Breast epithelium (tissue), 4 donors: ENCODE results near the gene BUB1B. TPM values are rescaled to one million over a fixed set of nuclear protein-coding genes. Genes with fewer than 3 reads are reported as not detected.

Source experiments
- DNase-seq, 2 donors: peaks; one replicate each; pipeline ENCODE4 v3.0.0-alpha.2; 2019; ENCODE audit warnings: low spot score in 2 of 2
- H3K27ac ChIP-seq, 2 donors: fragments of 200-600 bp; sonication (generic) in 1 of 2; one replicate each; pipeline ENCODE4 v1.5.1; 2016 to 2019; ENCODE audit warnings: mild to moderate bottlenecking in 1 of 2
- H3K27me3 ChIP-seq, 2 donors: fragments of 200-600 bp; sonication (generic) in 1 of 2; one replicate each; pipeline versions ENCODE4 v1.5.1 to v1.6.0; 2017 to 2019; ENCODE audit warnings: control low read depth in 1 of 2, mild to moderate bottlenecking in 1 of 2
- H3K36me3 ChIP-seq: fragments of 200-600 bp; one replicate; pipeline ENCODE4 v1.5.1; 2019
- H3K4me1 ChIP-seq, 2 donors: fragments of 200-600 bp; sonication (generic); one replicate each; pipeline ENCODE4 v1.5.1; 2016 to 2019; ENCODE audit warnings: control low read depth in 1 of 2
- H3K4me3 ChIP-seq, 3 donors: fragments of 200-600 bp; sonication (generic); 1 replicate in 2 of 3; 2 replicates in 1 of 3; pipeline ENCODE4 v1.5.1; 2016 to 2019; ENCODE audit warnings: mild to moderate bottlenecking in 3 of 3, moderate library complexity in 2 of 3
- H3K9me3 ChIP-seq, 2 donors: fragments of 200-600 bp; sonication (generic) in 1 of 2; one replicate each; pipeline ENCODE4 v1.5.1; 2016 to 2019; ENCODE audit warnings: control low read depth in 1 of 2
- CTCF ChIP-seq, 3 donors: fragments of 450-650 bp; IDR thresholded peaks; one replicate each; pipeline ENCODE4 v1.5.1; 2016 to 2017; ENCODE audit warnings: antibody characterized with exemption in 3 of 3, mild to moderate bottlenecking in 3 of 3, moderate library complexity in 3 of 3
- POLR2A ChIP-seq: fragments of 450-650 bp; IDR thresholded peaks from one replicate; pipeline ENCODE4 v1.6.1; 2016; ENCODE audit warnings: antibody characterized with exemption, mild to moderate bottlenecking, moderate library complexity
- POLR2AphosphoS5 ChIP-seq, 3 donors: sonication (generic); formaldehyde crosslinking; IDR thresholded peaks; one replicate each; pipeline ENCODE4 v1.6.1; 2017; ENCODE audit warnings: antibody characterized with exemption in 3 of 3
- intact Hi-C: fragments of 100-400 bp; cut with DNase I; formaldehyde crosslinking; loops from one replicate; pipeline ENCODE4 v1.15.1; 2023; ENCODE audit warnings: low total_unique reads
- total RNA-seq, 3 donors: library from RNA; depleted of rRNA; stranded (reverse); fragments of >200 nt; gene quantifications; one replicate each; pipeline ENCODE4 v1.1.0, GENCODE V29; 2016

Gene BUB1B
- total RNA-seq, 3 donors from 2014 or later: 0.33 to 1.9 (median 1.4) TPM

GRCh38 chr15:40234783-40235182 lies 73.9 kb downstream of the BUB1B start:
- intact Hi-C loops: loop anchor here (5.0 kb wide), 1 partner anchor 38 kb away; no protein-coding TSS in a partner anchor
- no peak overlapping the region for H3K27ac ChIP-seq
- TF ChIP-seq POLR2A: no peak
- TF ChIP-seq POLR2AphosphoS5 (IDR thresholded peaks at IDR 0.05): no peak
- TF ChIP-seq CTCF (IDR thresholded peaks at IDR 0.05): no peak

GRCh38 chr15:40235201-40235885 lies 74.5 kb downstream of the BUB1B start:
- H3K4me3 ChIP-seq: no peak overlapping the region
- no peaks in the 10 kb centered on the region for H3K36me3 ChIP-seq
- peaks cover 0 to 8% of the 10 kb centered on the region in 2 donors for H3K4me1 ChIP-seq
- no peak for TF ChIP-seq POLR2A
- no peak for TF ChIP-seq POLR2AphosphoS5 (IDR thresholded peaks at IDR 0.05)
- TF ChIP-seq CTCF (IDR thresholded peaks at IDR 0.05): no peak
- no peak overlapping the region for H3K27ac ChIP-seq
- H3K27me3 ChIP-seq: no peaks in the 10 kb centered on the region
- intact Hi-C loops: loop anchor here (5.0 kb wide), 1 partner anchor 37 kb away; no protein-coding TSS in a partner anchor
- DNase-seq: no peak
- no peaks in the 10 kb centered on the region for H3K9me3 ChIP-seq

More at GRCh38 chr15:40234783-40235182, 73.9 kb downstream of the BUB1B start:
- H3K36me3 ChIP-seq: no peaks in the 10 kb centered on the region
- no peak overlapping the region for H3K4me3 ChIP-seq
- H3K9me3 ChIP-seq: no peaks in the 10 kb centered on the region
- no peaks in the 10 kb centered on the region for H3K27me3 ChIP-seq
- no peak for DNase-seq
- peaks cover 0 to 5% of the 10 kb centered on the region in 2 donors for H3K4me1 ChIP-seq

- Histone ChIP-seq H3K27me3 (no peaks in the 10 kb centered on the region), H3K27ac (peak within 1 kb of the TSS; percentile 82 to 88), H3K4me1 (peaks cover 4 to 8% of the 10 kb centered on the region in 2 donors), H3K4me3 (peak within 1 kb of the TSS in 2 of 3 donors; percentile 48 to 60), H3K36me3 (no peaks in the 10 kb centered on the region), H3K9me3 (no peaks in the 10 kb centered on the region)
- intact Hi-C loops: loop anchor here (5.0 kb wide), 1 partner anchor 34 kb away; no protein-coding TSS in a partner anchor
- DNase-seq: peak; percentile 86 to 91
- TF ChIP-seq POLR2A (no peak), CTCF (IDR thresholded peaks at IDR 0.05) (no peak), POLR2AphosphoS5 (IDR thresholded peaks at IDR 0.05) (no peak)
Measured at GRCh38 chr15:40238532-40239403, 77.9 kb downstream of the BUB1B start, which contains the start of gene PAK6. PAK6 (plus strand) TSS chr15:40239063; CDS start chr15:40264786, 25,723 bp downstream.

GRCh38 chr15:40239404-40239692 lies 78.5 kb downstream of the BUB1B start:
- Histone ChIP-seq H3K27me3 (no peaks in the 10 kb centered on the region), H3K4me3 (peak overlapping the region in 2 of 3 donors; percentile 48 to 60), H3K27ac (peak overlapping the region; percentile 82 to 88), H3K4me1 (peaks cover 4 to 10% of the 10 kb centered on the region in 2 donors), H3K9me3 (no peaks in the 10 kb centered on the region), H3K36me3 (no peaks in the 10 kb centered on the region)
- no peak for DNase-seq
- intact Hi-C loops: loop anchor here (5.0 kb wide), 1 partner anchor 33 kb away; no protein-coding TSS in a partner anchor
- TF ChIP-seq CTCF (IDR thresholded peaks at IDR 0.05) (no peak), POLR2AphosphoS5 (IDR thresholded peaks at IDR 0.05) (no peak), POLR2A (no peak)
